H1 (cell line): ENCODE data around the gene POU2F2. TPM values are rescaled to one million over a fixed set of nuclear protein-coding genes. Genes with fewer than 3 reads are reported as not detected.

Experiments used
- ATF2 ChIP-seq: IDR thresholded peaks from 2 replicates; pipeline ENCODE4 v1.6.1; 2012; ENCODE audit warnings: low read length, inconsistent platforms
- BACH1 ChIP-seq: IDR thresholded peaks from 2 replicates; pipeline ENCODE4 v1.6.1; 2012; ENCODE audit warnings: low read length, improper control_type of control experiment
- RAD21 ChIP-seq, 2 experiments: IDR thresholded peaks in 1 of 2; conservative IDR thresholded peaks in 1 of 2; 2 replicates each; pipeline ENCODE4 v1.6.1; 2011; ENCODE audit warnings: low read depth in 2 of 2, low read length in 2 of 2, improper control_type of control experiment in 1 of 2, inconsistent platforms in 1 of 2, mild to moderate bottlenecking in 1 of 2, moderate library complexity in 1 of 2
- SP1 ChIP-seq: IDR thresholded peaks from 2 replicates; pipeline ENCODE4 v1.6.1; 2011; ENCODE audit warnings: low read depth, low read length
- TAF1 ChIP-seq: IDR thresholded peaks from 2 replicates; pipeline ENCODE4 v1.6.1; 2011; ENCODE audit warnings: mild to moderate bottlenecking, low read depth, low read length
- polyA plus RNA-seq, 7 experiments: library from polyadenylated mRNA; depleted of rRNA in 3 of 7; stranded (reverse) in 5 of 7; unstranded in 2 of 7; fragments of >200 nt in 5 of 7; fragments of 200-250 nt in 2 of 7; gene quantifications; 1 replicate in 5 of 7; 2 replicates in 1 of 7; 4 replicates in 1 of 7; pipeline versions ENCODE4 v1.2.1 to v1.2.3, GENCODE V29; 2011 to 2013; ENCODE audit warnings: missing spikeins in 2 of 7, mixed read lengths in 2 of 7
- total RNA-seq: library from RNA; stranded (reverse); fragmentation: NEBNext Ultra II Directional; extraction: Animal tissue kit (Norgen Biotek cat#: 25700); gene quantifications from 2 replicates; pipeline ENCODE4 v1.2.1, GENCODE V29; 2021

Gene POU2F2
- total and polyA plus RNA-seq, 2 of the 8 experiments (the other 6 are each of a cell fraction or from before 2014, with no cell fraction given), result 5.0 to 6.1 TPM

- TF ChIP-seq ATF2, result no peak
- TF ChIP-seq TAF1, result no peak
- TF ChIP-seq RAD21 (IDR thresholded peaks at IDR 0.05 in 1 of 2, conservative IDR thresholded peaks at IDR 0.05 in 1 of 2; ENCODE audit: low read depth in 2 of 2, low read length in 2 of 2), result no peak
- TF ChIP-seq BACH1, result no peak
- no peak for TF ChIP-seq SP1
- TF ChIP-seq, all 59 proteins: peak for 0
Observed at GRCh38 chr19:42088471-42089190, 43.6 kb downstream of the POU2F2 start (continued).
